Daoy (cell line): ENCODE data around the gene SPOCD1. TPM values are rescaled to one million over a fixed set of nuclear protein-coding genes. Genes with fewer than 3 reads are reported as not detected.

Experiments used
- DNase-seq: peaks from one replicate; pipeline ENCODE4 v3.0.0-alpha.2; 2015; ENCODE audit warnings: low read depth
- total RNA-seq: library from RNA; depleted of rRNA; stranded (reverse); fragments of >200 nt; shearing (Covaris generic); gene quantifications from 2 replicates; pipeline ENCODE4 v1.2.3, GENCODE V29; 2014; rRNA removed

Gene SPOCD1
- 86.6 and 92.7 TPM in 2 replicates for total RNA-seq

GRCh38 chr1:31815752-31816500 lies at the start of gene SPOCD1:
TSS of gene SPOCD1 (minus strand) at chr1:31816022. CDS start at chr1:31815333, 689 bp downstream.
- peak; percentile 84 for DNase-seq

GRCh38 chr1:31862071-31862470 lies 46.2 kb upstream of the SPOCD1 start:
- DNase-seq = no peak

- DNase-seq = no peak
Observed at GRCh38 chr1:31861346-31861745, 45.5 kb upstream of the SPOCD1 start.

- DNase-seq = no peak
Observed at GRCh38 chr1:31860581-31860980, 44.8 kb upstream of the SPOCD1 start.

GRCh38 chr1:31859719-31860118 lies 43.9 kb upstream of the SPOCD1 start:
- no peak for DNase-seq

GRCh38 chr1:31859044-31859443 lies 43.2 kb upstream of the SPOCD1 start:
- DNase-seq = no peak

- no peak for DNase-seq
Observed at GRCh38 chr1:31857863-31858262, 42.0 kb upstream of the SPOCD1 start.

GRCh38 chr1:31856140-31856539 lies 40.3 kb upstream of the SPOCD1 start:
- no peak for DNase-seq

GRCh38 chr1:31855038-31855845 lies 39.4 kb upstream of the SPOCD1 start:
- DNase-seq = peak; percentile 55

- DNase-seq = no peak
Observed at GRCh38 chr1:31849653-31850052, 33.8 kb upstream of the SPOCD1 start.

GRCh38 chr1:31848381-31848897 lies 32.6 kb upstream of the SPOCD1 start:
- DNase-seq = no peak

GRCh38 chr1:31846484-31846883 lies 30.7 kb upstream of the SPOCD1 start:
- no peak for DNase-seq

- peak; percentile 27 for DNase-seq
Observed at GRCh38 chr1:31843506-31843905, 27.7 kb upstream of the SPOCD1 start.

GRCh38 chr1:31839662-31840343 lies 24.0 kb upstream of the SPOCD1 start:
- DNase-seq = no peak

- no peak for DNase-seq
Observed at GRCh38 chr1:31837451-31838158, 21.8 kb upstream of the SPOCD1 start.

- no peak for DNase-seq
Observed at GRCh38 chr1:31836638-31837037, 20.8 kb upstream of the SPOCD1 start.

GRCh38 chr1:31835415-31835814 lies 19.6 kb upstream of the SPOCD1 start:
- no peak for DNase-seq

GRCh38 chr1:31834501-31834900 lies 18.7 kb upstream of the SPOCD1 start:
- no peak for DNase-seq

- peak; percentile 21 for DNase-seq
Observed at GRCh38 chr1:31831397-31832378, 15.9 kb upstream of the SPOCD1 start.

- no peak for DNase-seq
Observed at GRCh38 chr1:31830511-31830910, 14.7 kb upstream of the SPOCD1 start.
